ENCODE measurements around the gene TNNI3K. TPM values are rescaled to one million over a fixed set of nuclear protein-coding genes. Genes with fewer than 3 reads are reported as not detected.

TNNI3K gene
- polyA plus RNA-seq, 1 of the 3 experiments (the other 2 are of a cell fraction), result 0.31 TPM

DNA sequence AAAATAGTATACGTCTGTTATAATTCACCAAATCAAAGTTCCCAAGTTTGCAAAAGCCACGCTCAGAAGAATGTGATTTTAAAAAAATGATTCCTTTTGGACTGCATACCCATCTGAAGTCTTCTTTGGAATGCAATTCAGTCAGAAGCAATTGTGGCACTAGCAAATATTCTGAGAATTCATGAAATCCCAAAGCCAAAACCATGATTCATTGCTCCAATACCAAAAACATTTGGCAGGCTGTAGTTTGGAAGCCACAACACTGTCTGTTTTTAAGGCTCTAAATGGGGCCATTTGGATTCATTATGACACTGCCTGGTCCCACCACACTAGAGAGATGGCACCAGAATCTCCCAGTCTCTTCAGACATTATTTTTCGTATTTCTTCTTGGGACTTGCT lies 299.1 kb downstream of the TNNI3K start (continued):
- no peak for TF ChIP-seq IRF3 (IDR thresholded peaks at IDR 0.05; ENCODE audit: low read depth, low read length)
- TF ChIP-seq NFIC (IDR thresholded peaks at IDR 0.05; ENCODE audit: borderline replicate concordance), result peak; percentile 59; the same call in 1 of the 2 replicates
- TF ChIP-seq SMC3 (IDR thresholded peaks at IDR 0.05; ENCODE audit: low read depth, low read length), result no peak
- no peak for TF ChIP-seq TAF1 (IDR thresholded peaks at IDR 0.05; ENCODE audit: borderline replicate concordance, low read depth, low read length)
- TF ChIP-seq FOXM1 (IDR thresholded peaks at IDR 0.05; ENCODE audit: low read depth), result no peak
- TF ChIP-seq RCOR1 (IDR thresholded peaks at IDR 0.05; ENCODE audit: low read length), result no peak
- TF ChIP-seq CHD2 (IDR thresholded peaks at IDR 0.05; ENCODE audit: low read length, partially characterized antibody), result no peak
- TF ChIP-seq NRF1 (IDR thresholded peaks at IDR 0.05; ENCODE audit: low read depth, low read length), result no peak

GRCh38 chr1:74545821-74546220 lies 310.6 kb downstream of the TNNI3K start:
- Histone ChIP-seq H3K9ac (no peak overlapping the region), H4K20me1 (ENCODE audit: insufficient read depth) (no peaks in the 10 kb centered on the region), H3F3A (replicated peaks; ENCODE audit: insufficient read depth) (no peaks in the 10 kb centered on the region), H2AFZ (ENCODE audit: low read depth) (no peak overlapping the region), H3K79me2 (ENCODE audit: insufficient read depth) (no peaks in the 10 kb centered on the region), H3K4me3 (ENCODE audit: low read depth in 2 of 2, low read length in 1 of 2) (no peak overlapping the region), H3K27me3 (ENCODE audit: insufficient read depth) (no peaks in the 10 kb centered on the region), H3K4me2 (no peak overlapping the region), H3K9me3 (no peaks in the 10 kb centered on the region), H3K36me3 (replicated peaks in 1 of 2; ENCODE audit: control insufficient read depth in 1 of 2, insufficient read depth in 2 of 2, low read length in 1 of 2) (no peaks in the 10 kb centered on the region), H3K9me2 (no peaks in the 10 kb centered on the region), H3K4me1 (ENCODE audit: control insufficient read depth in 1 of 2, insufficient read depth in 2 of 2, low read depth in 1 of 2, low read length in 1 of 2) (peaks cover 0 to 12% of the 10 kb centered on the region in 2 experiments; a peak in 2 of 4 replicates), H3K27ac (ENCODE audit: low read depth in 2 of 2, low read length in 1 of 2) (no peak overlapping the region)
- DNase-seq, result no peak
- CTCF ChIA-PET, result interaction anchor here (1.0 kb wide), 1 partner anchor 144 kb away, joined by 3 read pairs; no protein-coding TSS in a partner anchor
- TF ChIP-seq, protein P1, sequence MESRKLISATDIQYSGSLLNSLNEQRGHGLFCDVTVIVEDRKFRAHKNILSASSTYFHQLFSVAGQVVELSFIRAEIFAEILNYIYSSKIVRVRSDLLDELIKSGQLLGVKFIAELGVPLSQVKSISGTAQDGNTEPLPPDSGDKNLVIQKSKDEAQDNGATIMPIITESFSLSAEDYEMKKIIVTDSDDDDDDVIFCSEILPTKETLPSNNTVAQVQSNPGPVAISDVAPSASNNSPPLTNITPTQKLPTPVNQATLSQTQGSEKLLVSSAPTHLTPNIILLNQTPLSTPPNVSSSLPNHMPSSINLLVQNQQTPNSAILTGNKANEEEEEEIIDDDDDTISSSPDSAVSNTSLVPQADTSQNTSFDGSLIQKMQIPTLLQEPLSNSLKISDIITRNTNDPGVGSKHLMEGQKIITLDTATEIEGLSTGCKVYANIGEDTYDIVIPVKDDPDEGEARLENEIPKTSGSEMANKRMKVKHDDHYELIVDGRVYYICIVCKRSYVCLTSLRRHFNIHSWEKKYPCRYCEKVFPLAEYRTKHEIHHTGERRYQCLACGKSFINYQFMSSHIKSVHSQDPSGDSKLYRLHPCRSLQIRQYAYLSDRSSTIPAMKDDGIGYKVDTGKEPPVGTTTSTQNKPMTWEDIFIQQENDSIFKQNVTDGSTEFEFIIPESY (IDR thresholded peaks at IDR 0.05; ENCODE audit: borderline replicate concordance, low read depth), result no peak
- TF ChIP-seq FOSL2 (IDR thresholded peaks at IDR 0.05; ENCODE audit: borderline replicate concordance, low read depth) (no peak), TAF1 (IDR thresholded peaks at IDR 0.05; ENCODE audit: borderline replicate concordance, low read depth, low read length) (no peak), TCF12 (IDR thresholded peaks at IDR 0.05) (no peak), REST (IDR thresholded peaks at IDR 0.05; ENCODE audit: low read depth, low read length) (no peak), EZH2phosphoT487 (IDR thresholded peaks at IDR 0.05; ENCODE audit: borderline replicate concordance, low read depth) (no peak), NRF1 (IDR thresholded peaks at IDR 0.05; ENCODE audit: low read depth, low read length) (no peak), EP300 (IDR thresholded peaks at IDR 0.05; ENCODE audit: borderline replicate concordance in 1 of 2, low read depth in 1 of 2, low read length in 1 of 2) (no peak), RFX5 (IDR thresholded peaks at IDR 0.05; ENCODE audit: low read length) (no peak)
- TF ChIP-seq, protein P2, sequence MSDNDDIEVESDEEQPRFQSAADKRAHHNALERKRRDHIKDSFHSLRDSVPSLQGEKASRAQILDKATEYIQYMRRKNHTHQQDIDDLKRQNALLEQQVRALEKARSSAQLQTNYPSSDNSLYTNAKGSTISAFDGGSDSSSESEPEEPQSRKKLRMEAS (IDR thresholded peaks at IDR 0.05; ENCODE audit: low read depth), result no peak
- WGBS (ENCODE audit: low lambda C conversion rate), result 44% methylated on average over 2 of the region's 2 CpGs
- POLR2A ChIA-PET, result no interaction called here

Measured in SK-N-SH (cell line).